ENCODE data around the gene CYP3A5.

DNA sequence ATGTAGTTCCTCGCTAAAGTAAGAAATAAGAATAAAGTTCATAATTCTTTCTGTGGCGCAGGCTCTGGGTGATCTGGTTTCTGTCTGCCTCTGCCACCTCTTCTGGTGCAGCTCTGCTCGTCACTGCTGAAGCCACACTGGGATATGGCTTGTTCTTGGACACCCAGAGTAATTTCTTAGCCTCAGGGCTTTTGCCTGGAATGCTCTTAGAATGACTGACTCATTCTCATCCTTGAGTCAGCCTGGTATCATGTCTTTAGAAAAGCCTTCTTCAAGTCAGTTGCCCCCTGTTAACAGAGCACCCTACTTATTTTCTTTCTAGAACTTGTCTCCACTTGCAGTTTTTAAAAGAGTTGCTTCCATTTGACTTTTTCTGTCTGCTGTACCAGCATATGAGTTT lies 61.1 kb downstream of the CYP3A5 start:
- no peak for TF ChIP-seq EZH2 (IDR thresholded peaks at IDR 0.05; ENCODE audit: borderline replicate concordance, low read depth, low read length, severe bottlenecking)
- TF ChIP-seq, protein P1, sequence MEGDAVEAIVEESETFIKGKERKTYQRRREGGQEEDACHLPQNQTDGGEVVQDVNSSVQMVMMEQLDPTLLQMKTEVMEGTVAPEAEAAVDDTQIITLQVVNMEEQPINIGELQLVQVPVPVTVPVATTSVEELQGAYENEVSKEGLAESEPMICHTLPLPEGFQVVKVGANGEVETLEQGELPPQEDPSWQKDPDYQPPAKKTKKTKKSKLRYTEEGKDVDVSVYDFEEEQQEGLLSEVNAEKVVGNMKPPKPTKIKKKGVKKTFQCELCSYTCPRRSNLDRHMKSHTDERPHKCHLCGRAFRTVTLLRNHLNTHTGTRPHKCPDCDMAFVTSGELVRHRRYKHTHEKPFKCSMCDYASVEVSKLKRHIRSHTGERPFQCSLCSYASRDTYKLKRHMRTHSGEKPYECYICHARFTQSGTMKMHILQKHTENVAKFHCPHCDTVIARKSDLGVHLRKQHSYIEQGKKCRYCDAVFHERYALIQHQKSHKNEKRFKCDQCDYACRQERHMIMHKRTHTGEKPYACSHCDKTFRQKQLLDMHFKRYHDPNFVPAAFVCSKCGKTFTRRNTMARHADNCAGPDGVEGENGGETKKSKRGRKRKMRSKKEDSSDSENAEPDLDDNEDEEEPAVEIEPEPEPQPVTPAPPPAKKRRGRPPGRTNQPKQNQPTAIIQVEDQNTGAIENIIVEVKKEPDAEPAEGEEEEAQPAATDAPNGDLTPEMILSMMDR (IDR thresholded peaks at IDR 0.05; ENCODE audit: borderline replicate concordance, extremely low read depth, low read length, poor library complexity, severe bottlenecking) = no peak
